Activated T-helper 1 cell treated with Interleukin-2 at 50 U/mL for 16 hours (primary cell): Measurements from ENCODE around the gene RPH3AL.
"Not testable (repeated sequence)": the region's sequence is repeated elsewhere in the genome, so short reads cannot be mapped to it uniquely, and the experiment has no call there.

Experiments used
- DNase-seq: peaks from one replicate; pipeline ENCODE4 v3.0.0-alpha.2; 2020; ENCODE audit warnings: low read depth

RPH3AL gene

DNA sequence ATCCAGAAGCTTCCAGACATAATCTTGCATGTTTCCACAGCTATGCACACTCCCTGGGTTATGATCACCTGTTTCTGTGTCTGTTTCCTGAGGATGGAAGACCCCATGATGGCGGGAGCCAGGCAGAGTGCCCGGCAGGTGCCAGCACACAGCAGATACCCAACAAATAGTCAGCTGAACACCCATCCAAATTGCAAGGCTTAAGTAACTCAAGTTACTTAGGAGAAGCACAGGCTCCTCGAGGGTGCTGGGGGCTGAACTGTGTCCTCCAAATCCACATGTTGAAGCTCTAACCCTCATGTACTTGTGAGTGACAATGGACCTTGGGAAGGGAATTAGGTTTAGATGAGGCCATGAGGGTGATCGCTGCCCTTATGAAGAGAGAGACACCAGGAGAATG, 91.7 kb downstream of the RPH3AL start:
- no peak for DNase-seq

DNA sequence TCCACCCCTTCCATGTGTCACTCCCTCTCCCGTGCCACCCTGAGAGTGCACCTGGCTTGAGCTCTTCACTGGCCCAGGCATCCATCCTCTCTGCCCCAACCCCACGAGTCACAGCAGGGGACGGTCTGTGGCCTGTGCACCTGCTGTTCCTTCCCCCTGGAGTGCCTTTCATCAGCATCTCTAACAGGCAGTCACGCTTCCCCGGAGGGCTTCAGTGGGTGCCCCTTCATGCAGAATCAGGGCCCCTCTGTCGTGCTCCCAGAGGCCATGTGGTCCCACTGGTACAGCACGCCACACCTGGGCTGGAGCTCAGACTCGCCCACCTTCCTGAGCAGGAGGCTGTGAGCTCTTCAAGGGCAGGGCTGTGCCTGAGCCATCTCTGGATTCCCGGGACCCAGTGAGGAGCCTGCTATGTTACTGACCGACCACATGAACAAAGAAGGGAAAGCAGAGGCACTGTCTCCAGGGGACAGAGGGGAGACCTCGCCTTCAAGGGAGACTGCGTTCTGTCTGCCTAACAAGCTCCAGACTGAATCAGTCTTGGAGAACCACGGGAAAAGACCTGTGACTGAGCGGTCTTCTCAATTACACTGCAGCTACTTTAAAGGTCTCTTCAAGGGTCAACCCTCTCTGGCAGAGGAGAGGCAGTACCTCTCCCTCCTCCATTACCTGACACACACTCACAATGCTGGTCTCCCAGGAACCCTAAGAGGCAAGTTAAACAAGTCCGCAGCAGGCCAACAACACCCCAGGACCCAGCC, 92.4 kb downstream of the RPH3AL start:
- DNase-seq: no peak

DNA sequence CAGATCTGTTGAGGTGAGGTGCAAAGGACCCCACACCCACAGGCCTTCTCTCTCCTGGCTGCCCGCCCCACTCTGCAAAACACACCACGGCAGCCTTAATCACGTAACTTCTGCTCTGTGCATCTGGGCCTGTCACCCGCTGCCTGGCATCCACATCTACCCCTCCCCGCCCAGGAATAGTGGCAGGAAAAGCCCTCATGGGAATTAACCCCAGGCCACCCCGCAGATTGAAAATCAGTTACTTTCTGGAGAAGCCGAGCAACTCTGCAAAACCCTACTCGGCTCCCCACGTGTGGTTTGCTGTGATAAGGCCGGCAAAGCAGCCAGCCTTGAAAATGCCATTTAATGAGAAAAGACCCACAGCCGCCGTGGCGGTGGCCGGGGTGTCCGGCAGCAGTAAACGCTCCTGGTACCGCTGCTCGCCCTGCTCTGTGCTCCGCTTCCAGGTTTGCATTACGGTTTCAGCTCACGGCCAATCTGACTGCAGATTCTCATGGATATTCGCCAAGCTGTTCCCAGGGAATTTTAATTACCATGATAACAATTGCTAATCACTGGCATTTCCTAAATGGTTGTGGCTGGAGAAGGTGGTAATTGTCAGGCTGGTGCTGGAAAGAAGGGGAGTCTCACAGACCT, 93.1 kb downstream of the RPH3AL start:
- no peak for DNase-seq

DNA sequence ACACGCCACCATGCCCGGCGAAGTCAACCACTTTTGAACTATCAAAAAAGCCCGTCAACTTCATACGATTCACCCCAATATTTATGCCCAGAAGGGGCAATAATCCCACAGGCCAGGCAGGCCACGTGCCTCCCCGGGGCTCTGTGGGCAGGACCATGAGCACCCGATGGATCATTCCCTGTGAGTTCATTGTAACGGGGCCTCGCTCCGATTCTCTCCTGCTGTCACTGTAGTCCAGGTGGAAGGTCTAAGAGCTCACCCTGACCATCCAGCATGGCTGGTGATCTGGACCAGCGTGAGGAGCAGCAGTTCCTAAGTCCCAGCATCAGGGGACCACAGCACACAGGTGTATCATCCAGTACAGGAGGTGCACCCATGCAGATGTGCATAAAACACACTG, 93.7 kb downstream of the RPH3AL start:
- no peak for DNase-seq

DNA sequence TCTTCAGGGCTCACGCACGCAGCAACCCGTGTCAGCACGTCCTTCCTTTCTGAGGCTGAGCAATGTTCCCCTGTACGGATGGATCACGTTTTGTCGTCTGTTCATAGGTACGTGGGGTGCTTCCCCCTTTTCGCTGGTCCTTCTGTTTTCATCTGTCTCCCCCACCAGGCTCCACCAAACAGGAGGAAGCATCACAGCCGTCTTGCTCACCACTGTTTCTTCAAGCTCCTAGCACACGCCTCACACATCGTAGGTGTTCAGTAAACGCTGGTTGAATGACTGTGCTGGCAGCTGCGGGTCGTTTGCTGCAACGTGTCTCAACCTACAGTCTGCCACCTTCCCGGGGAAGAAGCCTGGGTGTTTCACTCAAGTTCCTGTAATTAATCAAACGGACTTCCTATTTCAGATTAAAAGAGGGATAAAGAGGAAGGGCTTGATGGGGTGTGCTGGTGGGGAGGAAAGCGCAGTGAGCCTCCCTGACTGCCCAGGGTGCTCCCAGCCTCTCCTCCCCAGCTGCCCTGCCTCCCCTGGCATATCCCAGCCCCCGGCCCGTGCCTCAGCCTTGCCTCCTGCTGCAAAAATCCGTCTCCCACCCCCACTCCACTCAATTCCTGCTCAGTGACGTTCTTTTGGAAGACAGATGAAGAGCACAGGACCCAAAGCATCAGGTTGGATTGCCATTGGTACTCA, 94.4 kb downstream of the RPH3AL start:
- no peak for DNase-seq

DNA sequence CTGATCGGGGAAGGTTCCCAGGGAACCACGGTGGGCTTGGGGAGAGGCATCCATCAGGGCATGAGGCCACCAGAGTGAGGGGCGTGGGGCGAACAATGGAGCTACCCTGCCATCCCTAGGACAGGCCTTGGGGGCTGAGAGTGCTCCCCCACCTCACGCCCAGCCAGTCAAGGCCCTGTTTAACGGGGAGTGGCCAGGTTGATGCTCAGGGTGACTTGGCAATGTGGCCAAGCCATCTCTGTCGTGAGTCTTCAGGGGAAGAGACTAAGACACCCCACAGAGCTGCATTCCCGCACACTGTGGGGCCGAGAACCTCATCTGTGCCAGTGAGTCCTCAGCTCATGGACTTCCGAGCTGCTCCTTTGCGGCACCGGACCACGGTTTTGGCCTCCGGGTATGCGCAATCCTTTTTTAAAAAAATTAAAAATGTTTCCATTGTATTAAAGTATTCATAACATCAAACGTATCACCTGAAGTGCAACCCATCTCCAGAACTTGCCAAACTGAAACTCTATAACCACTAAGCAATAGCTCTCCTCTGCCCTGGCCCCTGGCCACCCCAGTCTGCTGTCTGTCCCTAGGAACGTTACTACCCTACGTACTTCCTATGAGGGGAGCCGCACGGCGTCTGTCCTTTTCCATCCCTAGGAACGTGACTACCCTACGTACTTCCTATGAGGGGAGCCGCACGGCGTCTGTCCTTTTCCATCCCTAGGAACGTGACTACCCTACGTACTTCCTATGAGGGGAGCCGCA, 99.3 kb downstream of the RPH3AL start:
- DNase-seq: no peak

DNA sequence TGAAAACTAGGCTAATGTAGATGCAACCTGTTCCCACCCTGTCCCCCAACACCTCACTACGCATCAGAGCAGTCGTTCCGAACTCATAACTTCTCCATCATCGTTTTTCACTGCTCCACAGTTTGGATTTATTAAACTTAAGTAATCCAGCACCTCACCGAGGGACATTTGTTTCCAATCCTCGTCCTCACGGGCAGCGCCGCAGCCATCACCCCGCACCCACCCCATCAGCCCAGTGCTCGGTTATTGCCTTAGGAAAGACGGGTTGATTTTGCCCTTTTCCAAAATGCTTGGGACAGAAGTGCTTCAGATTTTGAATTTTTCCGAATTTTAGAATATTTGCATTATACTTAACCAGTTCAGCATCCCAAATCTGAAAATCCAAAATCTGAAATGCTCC, 100.2 kb downstream of the RPH3AL start:
- DNase-seq: no peak

DNA sequence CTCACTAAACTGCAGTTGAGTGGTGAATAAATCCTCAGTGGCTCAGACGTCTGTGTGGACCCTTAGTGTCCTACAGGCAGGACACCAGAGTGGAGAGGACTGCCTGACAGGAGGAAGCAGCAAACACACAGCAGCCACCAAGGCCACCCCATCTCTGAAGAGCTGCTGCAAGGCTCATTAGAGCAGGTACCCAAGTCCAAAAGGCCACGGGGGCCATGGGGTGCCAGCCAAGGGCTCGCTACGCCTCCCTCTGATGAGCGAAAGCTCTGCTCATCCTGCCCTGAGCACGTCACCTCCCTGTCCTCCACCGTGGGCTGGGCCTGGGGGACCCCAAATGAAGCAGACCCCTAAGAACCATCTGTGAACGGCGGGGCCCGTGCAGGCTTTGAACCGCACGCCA, 101.1 kb downstream of the RPH3AL start:
- DNase-seq: no peak

DNA sequence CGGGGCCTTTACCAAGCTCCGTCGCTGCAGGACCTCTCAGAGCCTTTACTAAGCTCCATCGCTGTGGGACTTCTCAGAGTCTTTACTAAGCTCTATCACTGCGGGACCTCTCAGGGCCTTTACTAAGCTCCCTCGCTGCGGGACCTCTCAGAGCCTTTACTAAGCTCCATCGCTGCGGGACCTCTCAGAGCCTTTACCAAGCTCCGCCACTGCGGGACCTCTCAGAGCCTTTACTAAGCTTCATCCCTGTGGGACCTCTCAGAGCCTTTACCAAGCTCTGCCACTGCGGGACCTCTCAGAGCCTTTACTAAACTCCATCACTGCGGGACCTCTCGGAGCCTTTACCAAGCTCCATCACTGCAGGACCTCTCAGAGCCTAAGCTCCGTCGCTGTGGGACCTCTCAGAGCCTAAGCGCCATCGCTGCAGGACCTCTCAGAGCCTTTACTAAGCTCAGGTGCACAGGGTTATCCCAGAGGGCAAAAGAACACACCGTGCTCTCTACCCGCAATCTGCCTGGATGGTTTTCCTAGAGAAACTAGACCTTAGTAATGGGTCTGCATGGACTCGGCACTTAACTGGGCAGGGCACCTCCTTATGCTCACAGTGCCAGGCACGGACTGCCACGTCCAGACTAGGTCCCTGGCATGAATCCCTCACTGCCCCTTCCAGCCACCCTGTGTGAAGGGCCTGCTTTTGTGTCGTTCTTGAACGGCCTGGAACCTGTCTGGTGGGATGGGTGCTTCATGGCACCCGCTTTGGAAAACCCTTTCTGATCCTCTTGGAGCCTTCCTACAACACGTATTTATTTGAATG, 101.9 kb downstream of the RPH3AL start:
- no peak for DNase-seq

DNA sequence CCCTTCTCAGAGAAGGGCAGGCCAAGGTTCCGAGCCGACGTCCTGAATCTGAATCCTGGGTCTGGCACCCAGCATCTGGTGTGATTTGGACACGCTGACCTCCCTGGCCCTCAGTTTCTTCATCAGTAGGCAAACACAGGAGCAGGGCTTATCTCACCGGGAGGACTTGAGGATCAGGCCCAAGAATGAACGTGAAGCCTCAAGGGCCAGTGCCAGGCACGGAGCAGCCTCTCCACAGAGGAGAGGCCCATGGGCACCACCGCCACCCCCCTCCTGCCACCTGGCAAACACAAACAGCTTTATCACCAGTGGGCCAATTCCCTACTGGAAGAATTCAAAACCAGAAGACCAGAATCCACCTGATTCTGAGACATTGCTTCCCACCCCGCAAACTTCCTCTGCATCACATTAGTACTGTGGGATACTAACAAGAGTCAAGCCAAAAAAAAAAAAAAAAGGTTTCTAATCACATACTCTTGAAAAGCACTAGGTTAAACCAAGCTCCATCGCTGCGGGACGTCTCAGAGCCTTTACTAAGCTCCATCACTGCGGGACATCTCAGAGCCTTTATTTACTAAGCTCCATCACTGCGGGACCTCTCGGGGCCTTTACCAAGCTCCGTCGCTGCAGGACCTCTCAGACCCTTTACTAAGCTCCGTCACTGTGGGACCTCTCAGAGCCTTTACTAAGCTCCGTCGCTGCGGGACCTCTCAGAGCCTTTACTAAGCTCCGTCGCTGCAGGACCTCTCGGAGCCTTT, 103.2 kb downstream of the RPH3AL start:
- DNase-seq: no peak

DNA sequence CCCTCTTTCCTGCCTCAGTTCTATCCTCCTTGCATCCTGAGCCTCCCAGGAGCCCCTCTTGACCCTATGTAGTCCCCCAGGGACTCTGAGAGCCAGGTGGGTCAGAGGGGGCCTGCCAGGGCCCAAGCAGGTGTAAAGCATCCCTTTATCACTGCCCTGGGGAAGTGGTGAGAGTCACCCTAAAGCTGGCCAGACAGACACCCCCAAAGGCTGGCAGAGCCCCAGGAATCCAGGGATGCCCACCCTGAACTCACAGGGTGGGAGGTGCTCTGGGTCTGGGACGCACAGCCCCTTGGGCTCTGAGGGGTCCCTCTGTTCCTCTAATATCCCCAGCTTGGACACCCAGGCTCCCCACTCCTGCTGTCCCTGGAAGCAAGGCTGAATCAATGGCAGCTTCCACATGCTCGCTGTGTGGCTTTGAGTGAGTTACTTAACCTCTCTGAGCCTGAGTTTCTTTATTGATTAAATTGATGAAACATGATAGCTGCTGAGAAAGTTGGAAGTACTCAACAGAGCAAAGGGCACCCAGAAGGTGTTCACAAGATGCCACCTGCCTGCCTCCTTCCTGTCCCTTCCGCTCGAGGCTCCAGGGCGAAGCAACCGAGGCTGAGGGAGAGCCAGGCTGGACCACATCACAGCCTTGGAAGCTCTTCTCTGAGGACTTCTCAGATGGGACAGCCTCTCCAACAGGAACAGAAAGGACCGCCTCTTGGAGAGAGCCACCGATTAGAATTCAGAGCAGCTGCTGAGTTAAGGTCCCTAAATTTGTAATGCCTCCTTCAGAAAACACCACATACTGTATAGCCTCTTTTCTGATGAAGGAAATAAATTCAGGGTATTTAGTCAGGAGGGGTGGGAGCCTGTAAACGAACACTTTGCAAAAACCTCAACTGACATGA, 104.0 kb downstream of the RPH3AL start:
- DNase-seq: no peak

DNA sequence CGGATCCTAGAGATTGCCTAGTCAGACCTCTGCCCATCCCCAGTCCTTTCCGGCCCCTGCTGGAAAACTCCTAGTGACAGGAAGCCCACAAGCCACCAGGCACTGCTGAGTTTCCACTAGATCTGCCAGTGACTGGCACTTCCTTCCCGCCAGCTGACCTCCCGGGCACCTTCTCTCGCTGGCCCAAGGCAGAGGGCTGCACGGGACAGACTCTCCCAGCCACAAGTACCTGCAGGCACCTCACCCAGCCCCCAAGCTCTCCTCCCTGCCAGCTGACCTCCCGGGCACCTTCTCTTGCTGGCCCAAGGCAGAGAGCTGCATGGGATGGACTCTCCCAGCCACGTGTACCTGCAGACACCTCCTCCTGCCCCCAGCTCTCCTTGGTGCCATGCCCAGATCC, 104.8 kb downstream of the RPH3AL start:
- no peak for DNase-seq

DNA sequence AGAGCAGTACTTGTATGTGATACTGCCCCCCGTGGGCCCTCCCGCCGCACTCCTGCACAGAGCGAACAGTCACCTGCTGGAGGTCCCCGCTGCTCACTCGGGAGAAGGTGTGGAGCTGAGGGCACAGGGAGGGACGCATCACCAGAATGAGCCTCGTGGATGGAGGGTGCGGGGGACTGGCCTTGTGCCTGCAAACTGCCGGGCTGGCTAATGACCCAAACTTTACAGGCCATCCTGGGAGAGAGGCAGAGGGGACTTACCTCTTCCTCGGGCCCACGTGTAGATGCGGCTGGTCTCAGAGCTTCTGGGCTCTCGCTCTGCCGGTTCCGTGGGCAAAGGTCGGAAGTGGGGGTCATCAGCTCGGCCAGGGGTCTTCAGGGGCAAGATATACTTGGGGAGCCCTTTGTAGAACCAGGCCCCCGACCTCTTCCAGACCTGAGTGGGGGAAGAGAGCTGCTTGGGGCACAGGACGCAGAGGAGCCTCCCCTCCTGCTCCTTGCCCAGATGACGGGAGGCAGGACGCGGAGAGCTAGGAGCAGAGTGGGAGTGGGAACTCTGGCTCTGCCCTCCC, 105.7 kb downstream of the RPH3AL start:
- no peak for DNase-seq

DNA sequence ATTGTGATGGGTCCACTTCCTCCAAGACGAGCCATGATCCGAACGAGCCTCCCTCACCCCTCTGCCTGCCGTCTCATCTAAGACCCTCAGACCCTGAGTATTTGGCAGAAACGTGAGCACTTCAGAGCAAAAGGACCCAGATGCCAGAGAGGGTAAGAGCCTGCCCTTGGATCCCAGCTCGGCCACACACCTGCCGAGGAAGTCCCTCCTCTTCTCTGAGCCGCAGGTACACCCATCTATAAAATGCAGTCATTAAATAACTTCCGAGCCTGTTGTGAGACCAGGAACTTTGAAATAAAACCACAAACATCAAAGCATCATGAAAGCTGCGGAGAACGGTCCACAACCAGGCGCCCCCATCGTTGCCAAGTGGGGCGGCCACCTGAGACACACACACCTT, 106.4 kb downstream of the RPH3AL start:
- DNase-seq: no peak

DNA sequence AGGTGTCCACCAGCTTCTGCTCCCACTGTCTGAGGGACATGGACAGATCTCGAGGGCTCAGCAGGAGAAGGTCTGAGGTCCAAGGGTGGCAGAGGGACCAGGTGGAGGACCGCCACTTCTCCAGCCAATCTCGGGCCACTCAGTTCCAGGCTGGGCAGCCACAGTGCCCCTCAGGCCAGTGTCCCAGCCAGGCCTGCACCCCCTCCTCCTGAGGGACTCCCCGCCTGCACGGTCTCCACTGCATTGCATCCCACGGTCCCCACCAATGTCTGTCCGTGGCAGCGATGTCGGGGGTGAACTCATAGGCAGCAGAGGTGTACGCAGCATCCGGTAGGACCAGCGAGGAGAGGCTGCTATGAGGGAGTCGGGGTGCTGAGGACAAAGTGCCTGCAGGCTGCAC, 107.0 kb downstream of the RPH3AL start:
- DNase-seq: no peak

DNA sequence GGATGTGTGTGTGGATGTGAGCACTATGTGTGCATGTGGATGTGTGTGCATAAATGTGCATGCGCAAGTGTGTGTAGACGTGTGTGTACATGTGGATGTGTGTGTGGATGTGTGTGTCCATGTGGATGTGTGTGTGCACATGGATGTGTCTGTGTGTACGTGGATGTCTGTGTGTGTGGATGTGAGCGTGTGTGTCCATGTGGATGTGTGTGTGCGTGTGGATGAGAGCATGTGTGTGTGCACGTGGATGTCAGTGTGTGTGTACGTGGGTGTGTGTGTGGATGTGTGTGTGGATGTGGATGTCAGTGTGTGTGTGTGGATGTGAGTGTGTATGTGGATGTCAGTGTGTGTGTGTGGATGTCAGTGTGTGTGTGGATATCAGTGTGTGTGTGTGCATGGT, 107.6 kb downstream of the RPH3AL start:
- DNase-seq: no peak

DNA sequence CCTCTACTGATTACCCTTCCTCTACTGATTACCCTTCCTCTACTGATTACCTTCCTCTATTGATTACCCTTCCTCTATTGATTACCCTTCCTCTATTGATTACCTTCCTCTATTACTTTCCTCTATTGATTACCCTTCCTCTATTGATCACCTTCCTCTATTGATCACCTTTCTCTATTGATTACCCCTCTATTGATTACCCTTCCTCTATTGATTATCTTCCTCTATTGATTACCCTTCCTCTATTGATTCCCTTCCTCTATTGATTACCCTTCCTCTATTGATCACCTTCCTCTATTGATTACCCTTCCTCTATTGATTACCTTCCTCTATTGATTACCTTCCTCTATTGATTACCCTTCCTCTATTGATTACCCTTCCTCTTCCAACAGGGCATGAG, 108.7 kb downstream of the RPH3AL start:
- not testable (repeated sequence) for DNase-seq

DNA sequence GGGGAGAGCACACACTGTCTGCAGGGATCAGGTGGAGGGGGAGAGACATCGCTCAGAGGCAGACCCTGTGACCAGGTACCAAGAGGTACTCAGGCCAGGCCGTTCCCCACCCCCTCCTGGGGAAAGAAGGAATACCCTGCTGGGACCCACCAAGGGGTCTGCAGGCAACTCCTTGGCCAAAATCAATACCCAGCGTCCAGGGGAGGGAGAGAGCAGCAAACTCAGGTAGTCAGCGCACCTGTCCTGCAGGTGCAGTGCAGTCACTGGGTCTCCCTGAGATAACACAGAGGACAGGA, 113.7 kb downstream of the RPH3AL start:
- no peak for DNase-seq

DNA sequence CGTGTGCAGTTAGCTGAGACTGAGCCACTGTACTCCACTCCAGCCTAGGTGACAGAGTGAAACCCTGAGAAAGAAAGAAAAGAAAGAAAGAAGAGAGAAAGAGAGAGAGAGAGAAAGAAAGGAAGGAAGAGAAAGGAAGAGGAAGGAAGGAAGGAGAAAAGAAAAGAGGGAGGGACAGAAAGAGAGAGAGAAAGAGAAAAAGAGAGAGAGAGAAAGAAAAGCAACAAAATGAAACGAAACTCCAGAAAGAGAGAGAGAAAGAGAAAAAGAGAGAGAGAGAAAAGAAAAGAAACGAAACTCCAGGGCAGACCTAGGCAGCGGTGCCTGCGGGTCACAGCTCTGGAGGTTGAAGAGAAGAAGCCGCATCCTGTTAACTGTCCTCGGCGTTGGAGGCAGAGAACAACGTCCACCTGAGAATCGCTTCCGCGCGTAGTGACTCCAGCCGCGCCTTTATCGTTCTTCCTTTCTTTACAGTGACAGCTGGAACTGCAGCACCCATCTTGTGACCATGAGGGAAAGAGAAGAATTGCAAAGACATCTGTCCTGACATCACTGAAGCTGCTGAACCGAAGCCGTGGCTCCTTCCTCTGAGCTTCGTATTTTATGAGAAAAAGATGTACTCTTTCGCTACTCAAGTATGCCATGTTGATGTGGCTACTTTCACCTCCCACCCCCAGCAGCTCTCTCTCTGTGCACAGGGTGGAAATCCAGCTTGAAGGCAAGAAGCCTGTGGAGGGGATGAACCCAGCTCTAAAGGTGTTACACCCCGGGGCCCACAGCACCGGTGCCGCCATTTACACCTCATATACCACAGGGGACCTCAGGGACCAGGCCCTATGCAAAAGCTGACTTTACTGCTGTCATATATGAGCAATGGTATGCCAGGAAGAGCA, 114.3 kb downstream of the RPH3AL start:
- DNase-seq: no peak
